ENCODE measurements around the gene MAP1B.

Gene MAP1B

GRCh38 chr5:72248410-72248981, 141.2 kb downstream of the MAP1B start:
- peaks cover 56% of the 10 kb centered on the region for H4K20me1 ChIP-seq (ENCODE audit: insufficient read depth, low read length)
- peaks cover 11% of the 10 kb centered on the region for H3K79me2 ChIP-seq (ENCODE audit: insufficient read depth, low read length)
- H3K36me3 ChIP-seq (ENCODE audit: insufficient read depth, low read length) = peaks cover 8% of the 10 kb centered on the region; the same call in 1 of the 2 replicates
- no peaks in the 10 kb centered on the region for H3K4me1 ChIP-seq (ENCODE audit: insufficient read depth, low read length)
- H3K27me3 ChIP-seq (ENCODE audit: insufficient read depth, low read length, poor library complexity) = no peaks in the 10 kb centered on the region
- TF ChIP-seq, protein P1, sequence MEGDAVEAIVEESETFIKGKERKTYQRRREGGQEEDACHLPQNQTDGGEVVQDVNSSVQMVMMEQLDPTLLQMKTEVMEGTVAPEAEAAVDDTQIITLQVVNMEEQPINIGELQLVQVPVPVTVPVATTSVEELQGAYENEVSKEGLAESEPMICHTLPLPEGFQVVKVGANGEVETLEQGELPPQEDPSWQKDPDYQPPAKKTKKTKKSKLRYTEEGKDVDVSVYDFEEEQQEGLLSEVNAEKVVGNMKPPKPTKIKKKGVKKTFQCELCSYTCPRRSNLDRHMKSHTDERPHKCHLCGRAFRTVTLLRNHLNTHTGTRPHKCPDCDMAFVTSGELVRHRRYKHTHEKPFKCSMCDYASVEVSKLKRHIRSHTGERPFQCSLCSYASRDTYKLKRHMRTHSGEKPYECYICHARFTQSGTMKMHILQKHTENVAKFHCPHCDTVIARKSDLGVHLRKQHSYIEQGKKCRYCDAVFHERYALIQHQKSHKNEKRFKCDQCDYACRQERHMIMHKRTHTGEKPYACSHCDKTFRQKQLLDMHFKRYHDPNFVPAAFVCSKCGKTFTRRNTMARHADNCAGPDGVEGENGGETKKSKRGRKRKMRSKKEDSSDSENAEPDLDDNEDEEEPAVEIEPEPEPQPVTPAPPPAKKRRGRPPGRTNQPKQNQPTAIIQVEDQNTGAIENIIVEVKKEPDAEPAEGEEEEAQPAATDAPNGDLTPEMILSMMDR (IDR thresholded peaks at IDR 0.05; ENCODE audit: borderline replicate concordance, extremely low read depth, low read length, poor library complexity, severe bottlenecking) = no peak
- TF ChIP-seq EZH2 (IDR thresholded peaks at IDR 0.05; ENCODE audit: borderline replicate concordance, low read depth, low read length, severe bottlenecking) = no peak
- no peaks in the 10 kb centered on the region for H3K9me3 ChIP-seq (ENCODE audit: insufficient read depth, low read length, severe bottlenecking)
- DNase-seq = no peak
- ATAC-seq (ENCODE audit: insufficient read depth, low read depth) = no peak
- no peak overlapping the region for H3K27ac ChIP-seq (ENCODE audit: low read length)
- no peak overlapping the region for H3K4me2 ChIP-seq (ENCODE audit: insufficient read depth, low read length)
- no peak overlapping the region for H3K4me3 ChIP-seq (ENCODE audit: low read depth in 1 of 2, low read length in 2 of 2)
- H2AFZ ChIP-seq (ENCODE audit: low read depth, low read length) = no peak overlapping the region
- no peak overlapping the region for H3K9ac ChIP-seq (ENCODE audit: low read depth, low read length)

GRCh38 chr5:72251386-72251785, 144.1 kb downstream of the MAP1B start:
- Histone ChIP-seq H3K9ac (ENCODE audit: low read depth, low read length) (no peak overlapping the region), H3K9me3 (ENCODE audit: insufficient read depth, low read length, severe bottlenecking) (no peaks in the 10 kb centered on the region), H3K36me3 (ENCODE audit: insufficient read depth, low read length) (peaks cover 8% of the 10 kb centered on the region; the same call in 1 of the 2 replicates), H3K27me3 (ENCODE audit: insufficient read depth, low read length, poor library complexity) (no peaks in the 10 kb centered on the region), H3K4me1 (ENCODE audit: insufficient read depth, low read length) (no peaks in the 10 kb centered on the region), H2AFZ (ENCODE audit: low read depth, low read length) (no peak overlapping the region), H3K79me2 (ENCODE audit: insufficient read depth, low read length) (peaks cover 5% of the 10 kb centered on the region), H3K27ac (ENCODE audit: low read length) (no peak overlapping the region), H3K4me2 (ENCODE audit: insufficient read depth, low read length) (no peak overlapping the region), H3K4me3 (ENCODE audit: low read depth in 1 of 2, low read length in 2 of 2) (no peak overlapping the region), H4K20me1 (ENCODE audit: insufficient read depth, low read length) (peaks cover 31% of the 10 kb centered on the region; the same call in 1 of the 2 replicates)
- TF ChIP-seq EZH2 (IDR thresholded peaks at IDR 0.05; ENCODE audit: borderline replicate concordance, low read depth, low read length, severe bottlenecking) = no peak
- DNase-seq (no peak), ATAC-seq (ENCODE audit: insufficient read depth, low read depth) (no peak)

GRCh38 chr5:72252008-72252407, 144.7 kb downstream of the MAP1B start:
- Histone ChIP-seq H3K9ac (ENCODE audit: low read depth, low read length) (no peak overlapping the region), H2AFZ (ENCODE audit: low read depth, low read length) (no peak overlapping the region), H4K20me1 (ENCODE audit: insufficient read depth, low read length) (peaks cover 26% of the 10 kb centered on the region; the same call in 1 of the 2 replicates), H3K4me3 (ENCODE audit: low read depth in 1 of 2, low read length in 2 of 2) (no peak overlapping the region), H3K9me3 (ENCODE audit: insufficient read depth, low read length, severe bottlenecking) (no peaks in the 10 kb centered on the region), H3K27me3 (ENCODE audit: insufficient read depth, low read length, poor library complexity) (no peaks in the 10 kb centered on the region), H3K79me2 (ENCODE audit: insufficient read depth, low read length) (peaks cover 5% of the 10 kb centered on the region), H3K4me1 (ENCODE audit: insufficient read depth, low read length) (no peaks in the 10 kb centered on the region), H3K27ac (ENCODE audit: low read length) (no peak overlapping the region), H3K36me3 (ENCODE audit: insufficient read depth, low read length) (peaks cover 8% of the 10 kb centered on the region; the same call in 1 of the 2 replicates), H3K4me2 (ENCODE audit: insufficient read depth, low read length) (no peak overlapping the region)
- ATAC-seq (ENCODE audit: insufficient read depth, low read depth) (no peak), DNase-seq (no peak)
- TF ChIP-seq, protein P1 (IDR thresholded peaks at IDR 0.05; ENCODE audit: borderline replicate concordance, extremely low read depth, low read length, poor library complexity, severe bottlenecking) = no peak
- no peak for TF ChIP-seq EZH2 (IDR thresholded peaks at IDR 0.05; ENCODE audit: borderline replicate concordance, low read depth, low read length, severe bottlenecking)

GRCh38 chr5:72252574-72253155, 145.4 kb downstream of the MAP1B start:
- Histone ChIP-seq H3K79me2 (ENCODE audit: insufficient read depth, low read length) (peaks cover 5% of the 10 kb centered on the region), H3K4me2 (ENCODE audit: insufficient read depth, low read length) (no peak overlapping the region), H2AFZ (ENCODE audit: low read depth, low read length) (no peak overlapping the region), H3K4me3 (ENCODE audit: low read depth in 1 of 2, low read length in 2 of 2) (no peak overlapping the region), H3K27me3 (ENCODE audit: insufficient read depth, low read length, poor library complexity) (no peaks in the 10 kb centered on the region), H3K4me1 (ENCODE audit: insufficient read depth, low read length) (no peaks in the 10 kb centered on the region), H3K9ac (ENCODE audit: low read depth, low read length) (no peak overlapping the region), H3K9me3 (ENCODE audit: insufficient read depth, low read length, severe bottlenecking) (no peaks in the 10 kb centered on the region), H3K36me3 (ENCODE audit: insufficient read depth, low read length) (peaks cover 11% of the 10 kb centered on the region; the same call in 1 of the 2 replicates), H4K20me1 (ENCODE audit: insufficient read depth, low read length) (peaks cover 24% of the 10 kb centered on the region; the same call in 1 of the 2 replicates), H3K27ac (ENCODE audit: low read length) (no peak overlapping the region)
- TF ChIP-seq EZH2 (IDR thresholded peaks at IDR 0.05; ENCODE audit: borderline replicate concordance, low read depth, low read length, severe bottlenecking) = no peak
- TF ChIP-seq, protein P1 (IDR thresholded peaks at IDR 0.05; ENCODE audit: borderline replicate concordance, extremely low read depth, low read length, poor library complexity, severe bottlenecking) = no peak
- no peak for DNase-seq
- ATAC-seq (ENCODE audit: insufficient read depth, low read depth) = no peak
